ENCODE results near the gene HOXD4.

The HOXD4 gene

GRCh38 chr2:176142281-176142680 is 9.1 kb upstream of the HOXD4 start:
- no peak for DNase-seq

DNA sequence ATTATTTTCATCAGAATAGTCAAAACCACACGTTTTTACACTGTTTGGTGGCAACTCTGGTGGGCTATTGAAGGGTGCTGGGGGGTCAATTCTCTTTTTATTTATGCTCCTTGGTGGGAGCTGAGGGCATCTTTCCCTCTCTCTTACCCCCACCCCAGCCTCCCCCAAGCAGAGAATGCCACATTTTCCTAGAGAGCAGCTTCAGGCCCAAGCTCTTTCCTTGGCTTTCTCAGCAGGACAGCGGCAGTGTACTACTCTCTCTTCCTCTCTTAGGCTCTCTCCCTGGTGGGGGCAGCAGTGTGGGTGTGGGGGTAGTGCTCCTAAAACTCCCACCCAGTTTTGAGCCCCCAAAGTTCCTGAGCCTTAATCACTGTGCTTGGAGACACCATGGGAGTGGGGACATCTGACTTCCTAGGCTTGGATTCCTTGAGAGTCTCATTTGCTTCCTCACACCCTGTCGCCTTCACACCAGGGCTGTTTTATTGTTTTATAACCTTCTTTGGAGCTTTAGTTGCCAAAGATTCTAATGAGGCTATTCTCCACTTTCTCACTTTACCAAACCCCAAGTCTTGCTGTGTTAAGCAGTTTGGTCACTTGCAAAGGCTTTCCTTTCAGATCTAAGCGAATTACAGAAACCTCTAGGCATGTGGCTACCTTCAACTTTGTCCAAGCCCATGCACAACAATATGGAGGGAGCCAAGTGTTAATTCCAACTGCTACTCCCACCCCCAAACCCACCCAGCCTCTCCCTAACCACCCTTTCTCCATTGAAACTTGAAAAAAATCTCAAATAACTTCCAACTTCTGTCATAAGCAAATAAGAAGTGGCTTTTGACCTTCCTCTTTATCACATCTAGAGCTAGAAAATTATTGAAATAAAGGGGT is 6.0 kb upstream of the HOXD4 start:
- no peak for DNase-seq

DNA sequence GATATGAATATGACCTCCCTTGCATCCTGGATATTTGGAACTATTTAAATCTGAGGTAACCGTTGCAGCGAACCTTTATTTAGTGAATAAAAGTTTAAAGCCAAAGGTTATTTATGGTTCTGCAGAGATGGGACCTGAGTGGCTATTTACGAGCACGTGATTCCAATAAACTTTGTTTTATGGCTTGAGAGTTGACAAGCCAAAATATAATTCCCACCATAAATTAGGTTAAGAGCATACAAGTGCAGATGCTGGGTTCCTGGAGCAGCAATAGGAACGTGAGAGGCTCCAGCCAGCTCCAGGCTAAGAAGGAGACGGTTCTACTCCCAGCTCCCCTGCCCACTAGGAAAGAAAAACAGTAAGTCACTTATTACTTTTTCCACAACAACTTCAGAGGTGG is 5.2 kb upstream of the HOXD4 start:
- no peak for DNase-seq

DNA sequence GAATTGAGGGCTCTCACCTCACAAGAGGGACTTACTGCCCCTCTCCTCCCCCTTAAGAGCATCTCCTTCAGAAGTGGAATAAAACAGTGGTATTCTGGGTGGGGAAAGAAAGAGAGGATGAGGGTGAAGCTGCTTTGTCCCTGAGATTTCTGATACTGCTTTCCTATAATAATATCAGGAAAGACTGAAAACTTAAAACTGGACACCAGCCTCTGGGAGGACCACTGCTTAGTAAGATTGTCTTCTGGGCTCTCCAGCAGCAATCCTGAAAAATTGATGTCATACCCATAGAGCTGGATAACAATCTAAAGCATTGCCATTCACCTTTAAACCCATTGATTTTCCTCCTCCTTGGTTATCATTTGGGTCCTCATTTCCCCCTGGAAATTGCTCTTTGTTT is 4.7 kb upstream of the HOXD4 start:
- no peak for DNase-seq

- no peak for DNase-seq
Measured at GRCh38 chr2:176147210-176147799, 4.0 kb upstream of the HOXD4 start.

DNA sequence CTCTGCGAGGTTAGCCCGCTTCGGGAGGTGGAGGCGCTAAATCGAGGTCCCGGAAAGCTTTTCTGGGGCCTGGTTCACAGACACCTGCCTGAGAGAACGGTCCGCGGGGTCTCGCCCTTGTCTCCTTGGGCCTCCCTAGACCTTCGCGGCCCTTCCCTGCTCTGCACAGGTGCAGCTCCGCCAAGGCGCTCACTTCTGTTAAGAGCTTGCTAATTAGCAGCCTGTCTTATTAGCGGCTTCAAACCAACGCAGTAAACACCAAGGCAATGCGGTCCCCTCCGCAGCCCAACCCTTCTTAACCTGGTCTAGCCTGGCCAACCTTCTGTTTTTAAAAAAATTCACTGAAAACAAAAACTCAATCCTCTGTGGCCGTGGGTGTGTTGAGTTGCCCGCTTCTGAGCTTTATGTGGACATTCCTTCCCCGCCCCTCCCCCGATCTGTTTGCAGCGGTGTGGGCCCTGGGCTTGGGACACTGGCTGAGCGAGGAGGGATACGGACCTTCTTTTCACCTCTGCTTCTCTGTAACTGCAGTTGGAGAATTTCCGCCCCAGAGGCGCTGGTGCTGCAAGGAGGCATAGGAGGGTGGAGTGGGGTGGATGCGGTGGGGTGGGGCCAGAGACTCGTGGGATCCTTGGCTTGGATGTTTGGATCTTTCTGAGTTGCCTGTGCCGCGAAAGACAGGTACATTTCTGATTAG is 3.4 kb upstream of the HOXD4 start:
- DNase-seq: no peak

DNA sequence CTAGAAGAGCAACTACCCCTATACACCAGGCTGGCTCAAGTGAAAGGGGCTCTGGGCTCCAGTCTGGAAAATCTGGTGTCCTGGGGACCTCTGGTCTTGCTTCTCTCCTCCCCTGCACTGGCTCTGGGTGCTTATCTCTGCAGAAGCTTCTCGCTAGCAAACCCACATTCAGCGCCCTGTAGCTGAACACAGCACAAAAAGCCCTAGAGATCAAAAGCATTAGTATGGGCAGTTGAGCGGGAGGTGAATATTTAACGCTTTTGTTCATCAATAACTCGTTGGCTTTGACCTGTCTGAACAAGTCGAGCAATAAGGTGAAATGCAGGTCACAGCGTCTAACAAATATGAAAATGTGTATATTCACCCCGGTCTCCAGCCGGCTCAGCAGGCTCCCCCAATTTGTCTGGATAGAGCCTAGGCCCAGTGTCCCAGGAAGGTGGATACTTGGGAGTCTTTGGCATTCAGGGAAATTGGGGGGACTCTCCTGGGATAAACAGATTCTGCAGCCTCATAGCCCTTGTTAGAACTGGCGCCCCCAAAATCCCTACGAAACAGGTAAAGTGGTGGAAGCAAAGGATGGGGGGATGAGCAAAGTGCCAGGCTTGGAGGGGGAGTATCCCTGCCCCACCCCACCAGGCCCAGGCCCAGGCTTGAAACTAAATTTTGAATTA is 2.5 kb upstream of the HOXD4 start:
- DNase-seq: no peak

GRCh38 chr2:176149481-176149938 is 1.8 kb upstream of the HOXD4 start:
- DNase-seq: no peak

DNA sequence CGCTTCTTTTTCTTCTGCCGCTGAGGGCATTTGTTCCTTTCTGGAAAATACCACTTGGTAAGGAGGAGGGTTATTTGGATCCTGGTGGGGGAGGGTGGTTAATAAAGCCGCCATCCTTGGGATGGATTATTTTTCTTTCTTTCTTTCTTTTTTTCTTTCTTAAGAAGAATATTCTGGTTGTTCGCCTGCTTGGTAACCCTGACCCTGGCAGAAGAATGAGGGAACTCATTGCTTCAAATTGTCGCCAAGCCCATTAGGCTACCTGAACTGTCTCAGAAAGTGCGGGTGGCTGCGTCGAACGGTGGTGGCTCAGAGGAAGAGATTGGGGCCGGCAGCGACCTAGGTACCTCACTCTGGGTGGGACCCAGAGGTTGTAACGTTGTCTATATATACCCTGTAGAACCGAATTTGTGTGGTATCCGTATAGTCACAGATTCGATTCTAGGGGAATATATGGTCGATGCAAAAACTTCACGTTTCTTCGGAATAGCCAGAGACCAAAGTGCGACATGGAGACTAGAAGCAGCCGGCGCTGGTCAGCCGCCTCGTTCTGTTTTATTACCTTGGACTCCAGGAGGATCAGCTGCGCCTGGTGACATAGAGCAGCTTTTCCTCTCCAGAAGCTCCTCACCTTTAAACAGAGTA is 1.3 kb upstream of the HOXD4 start:
- DNase-seq: no peak

- DNase-seq: no peak
Measured at GRCh38 chr2:176150584-176151441, 537 bp upstream of the HOXD4 start.

GRCh38 chr2:176152350-176153181 is 1.2 kb downstream of the HOXD4 start:
- no peak for DNase-seq

DNA sequence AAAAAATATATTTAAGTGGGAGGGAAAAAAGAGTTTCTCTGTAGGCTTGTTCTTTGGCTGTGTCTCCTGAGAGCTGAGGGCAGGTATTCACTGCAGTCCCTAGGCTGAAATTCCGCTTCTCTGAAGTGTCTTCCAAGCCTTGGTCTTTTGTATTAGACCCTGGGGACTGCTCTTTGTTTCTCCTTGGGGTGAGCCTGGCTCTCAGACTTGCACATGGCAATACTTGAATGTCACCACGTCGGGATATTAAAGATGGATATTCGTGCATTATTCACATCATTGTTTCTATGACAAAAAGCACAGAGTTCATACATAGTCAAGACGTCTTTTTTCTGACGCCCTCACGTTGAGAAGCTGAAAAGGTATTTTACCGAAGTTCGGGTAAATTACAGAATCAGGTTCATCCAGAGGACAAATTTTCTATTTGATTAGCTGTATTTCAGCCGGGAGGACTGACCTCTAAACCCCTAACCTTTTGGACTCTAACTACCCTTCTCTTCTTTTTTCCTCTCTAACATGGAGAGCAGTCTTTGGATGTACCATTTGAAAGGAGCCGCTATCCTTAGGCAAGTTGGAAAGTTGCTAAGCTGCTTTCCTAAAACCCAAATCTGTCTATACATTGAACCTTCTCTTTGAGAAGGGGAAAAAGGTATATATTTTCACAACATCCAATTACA is 3.4 kb downstream of the HOXD4 start:
- DNase-seq: no peak

- no peak for DNase-seq
Measured at GRCh38 chr2:176155356-176156044, 4.2 kb downstream of the HOXD4 start.

GRCh38 chr2:176156301-176156806 is 5.0 kb downstream of the HOXD4 start:
- no peak for DNase-seq

GRCh38 chr2:176156807-176157498 is 5.6 kb downstream of the HOXD4 start, which contains the start of gene HOXD3:
HOXD3 (plus strand) TSS chr2:176157307; CDS start chr2:176169115, 11,808 bp downstream.
- DNase-seq: no peak

DNA sequence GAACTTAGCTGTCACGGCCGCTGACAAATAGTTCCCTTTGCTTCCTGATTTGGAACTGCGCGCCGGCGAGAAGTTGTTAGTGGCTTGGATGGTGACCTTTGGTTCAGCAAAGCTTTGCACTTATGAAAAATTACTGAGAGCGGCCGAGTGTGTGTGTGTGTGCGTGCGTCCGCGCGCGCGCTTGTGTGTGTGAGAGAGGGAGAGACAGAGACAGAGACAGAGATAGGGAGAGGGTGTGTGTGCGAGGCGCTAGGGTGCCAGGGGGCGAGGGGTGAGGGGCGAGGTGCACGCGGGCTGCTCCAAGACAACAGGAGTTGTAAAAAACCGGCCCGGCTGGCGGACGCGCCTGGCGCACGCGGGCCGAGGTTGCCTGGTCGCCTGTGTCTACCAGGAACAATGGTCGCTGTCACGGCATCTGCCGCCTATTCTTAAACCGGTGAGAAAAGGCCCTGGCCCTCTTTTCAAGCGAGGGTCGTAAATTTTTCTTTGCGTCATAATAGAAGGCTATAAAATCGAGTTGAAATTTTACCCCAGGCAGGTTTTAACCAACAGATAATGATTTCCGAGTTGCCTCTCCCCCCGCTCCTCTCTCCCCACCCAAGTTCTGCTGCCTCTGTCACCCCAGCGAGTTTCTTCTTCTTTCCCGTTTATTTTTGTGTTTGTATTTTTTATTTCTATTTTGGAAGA is 6.3 kb downstream of the HOXD4 start:
- peak; percentile 43 for DNase-seq

DNA sequence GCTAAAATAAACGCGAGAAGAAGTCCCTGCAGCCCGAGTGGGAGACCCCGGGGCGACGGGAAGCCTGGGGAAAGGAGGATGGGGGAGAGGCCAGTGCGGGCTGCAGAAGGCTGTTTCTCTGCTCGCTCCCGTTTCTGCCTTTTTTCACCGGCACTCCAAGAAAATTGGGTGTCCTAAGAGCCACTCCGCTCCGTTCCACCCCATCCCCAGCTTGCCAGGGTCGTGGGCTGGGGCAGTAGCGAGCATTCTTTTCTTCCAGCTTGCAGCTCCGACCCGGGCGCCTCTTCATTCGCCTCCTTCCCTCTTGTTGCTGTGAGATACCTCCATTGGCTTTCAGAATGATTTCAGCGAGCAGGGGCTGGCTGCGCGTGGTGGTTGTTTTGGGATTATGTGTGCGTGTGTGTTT is 6.8 kb downstream of the HOXD4 start:
- peak; percentile 43 for DNase-seq
